Suprapubic skin (tissue), 4 donors: ENCODE results near the gene VTN.

Experiments used
- POLR2A ChIP-seq, 2 donors: fragments of 450-650 bp; IDR thresholded peaks; one replicate each; pipeline ENCODE4 v1.6.1; 2017; ENCODE audit warnings: antibody characterized with exemption in 2 of 2, mild to moderate bottlenecking in 2 of 2, moderate library complexity in 2 of 2
- POLR2AphosphoS5 ChIP-seq, 3 donors: sonication (generic); formaldehyde crosslinking; IDR thresholded peaks; one replicate each; pipeline ENCODE4 v1.6.1; 2017; ENCODE audit warnings: antibody characterized with exemption in 3 of 3
- TF ChIP-seq, protein P1 (sequence below), 2 donors: fragments of 200-600 bp in 1 of 2; fragments of 450-650 bp in 1 of 2; sonication (generic) in 1 of 2; IDR thresholded peaks; one replicate each; pipeline ENCODE4 v1.5.1; 2016 to 2019; ENCODE audit warnings: antibody characterized with exemption in 2 of 2, mild to moderate bottlenecking in 1 of 2, moderate library complexity in 1 of 2

DNA sequence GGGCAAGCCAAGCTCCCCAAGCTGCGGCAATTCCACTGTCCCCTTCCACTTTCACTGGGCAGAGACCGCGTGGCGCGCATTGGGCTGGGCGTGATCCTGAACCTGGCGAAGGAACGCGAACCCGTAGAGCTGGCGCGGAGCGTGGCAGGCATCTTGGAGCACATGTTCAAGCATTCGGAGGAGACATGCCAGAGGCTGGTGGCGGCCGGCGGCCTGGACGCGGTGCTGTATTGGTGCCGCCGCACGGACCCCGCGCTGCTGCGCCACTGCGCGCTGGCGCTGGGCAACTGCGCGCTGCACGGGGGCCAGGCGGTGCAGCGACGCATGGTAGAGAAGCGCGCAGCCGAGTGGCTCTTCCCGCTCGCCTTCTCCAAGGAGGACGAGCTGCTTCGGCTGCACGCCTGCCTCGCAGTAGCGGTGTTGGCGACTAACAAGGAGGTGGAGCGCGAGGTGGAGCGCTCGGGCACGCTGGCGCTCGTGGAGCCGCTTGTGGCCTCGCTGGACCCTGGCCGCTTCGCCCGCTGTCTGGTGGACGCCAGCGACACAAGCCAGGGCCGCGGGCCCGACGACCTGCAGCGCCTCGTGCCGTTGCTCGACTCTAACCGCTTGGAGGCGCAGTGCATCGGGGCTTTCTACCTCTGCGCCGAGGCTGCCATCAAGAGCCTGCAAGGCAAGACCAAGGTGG is 11.2 kb upstream of the VTN start:
- TF ChIP-seq POLR2AphosphoS5 (IDR thresholded peaks at IDR 0.05) (no peak), POLR2A (IDR thresholded peaks at IDR 0.05) (no peak)
- TF ChIP-seq, protein P1, sequence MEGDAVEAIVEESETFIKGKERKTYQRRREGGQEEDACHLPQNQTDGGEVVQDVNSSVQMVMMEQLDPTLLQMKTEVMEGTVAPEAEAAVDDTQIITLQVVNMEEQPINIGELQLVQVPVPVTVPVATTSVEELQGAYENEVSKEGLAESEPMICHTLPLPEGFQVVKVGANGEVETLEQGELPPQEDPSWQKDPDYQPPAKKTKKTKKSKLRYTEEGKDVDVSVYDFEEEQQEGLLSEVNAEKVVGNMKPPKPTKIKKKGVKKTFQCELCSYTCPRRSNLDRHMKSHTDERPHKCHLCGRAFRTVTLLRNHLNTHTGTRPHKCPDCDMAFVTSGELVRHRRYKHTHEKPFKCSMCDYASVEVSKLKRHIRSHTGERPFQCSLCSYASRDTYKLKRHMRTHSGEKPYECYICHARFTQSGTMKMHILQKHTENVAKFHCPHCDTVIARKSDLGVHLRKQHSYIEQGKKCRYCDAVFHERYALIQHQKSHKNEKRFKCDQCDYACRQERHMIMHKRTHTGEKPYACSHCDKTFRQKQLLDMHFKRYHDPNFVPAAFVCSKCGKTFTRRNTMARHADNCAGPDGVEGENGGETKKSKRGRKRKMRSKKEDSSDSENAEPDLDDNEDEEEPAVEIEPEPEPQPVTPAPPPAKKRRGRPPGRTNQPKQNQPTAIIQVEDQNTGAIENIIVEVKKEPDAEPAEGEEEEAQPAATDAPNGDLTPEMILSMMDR (IDR thresholded peaks at IDR 0.05): peak in 1 of 2 donors; percentile 21
